ENCODE data around the gene WDR91.
"Not testable (repeated sequence)": the region's sequence is repeated elsewhere in the genome, so short reads cannot be mapped to it uniquely, and the experiment has no call there.

Gene WDR91

DNA sequence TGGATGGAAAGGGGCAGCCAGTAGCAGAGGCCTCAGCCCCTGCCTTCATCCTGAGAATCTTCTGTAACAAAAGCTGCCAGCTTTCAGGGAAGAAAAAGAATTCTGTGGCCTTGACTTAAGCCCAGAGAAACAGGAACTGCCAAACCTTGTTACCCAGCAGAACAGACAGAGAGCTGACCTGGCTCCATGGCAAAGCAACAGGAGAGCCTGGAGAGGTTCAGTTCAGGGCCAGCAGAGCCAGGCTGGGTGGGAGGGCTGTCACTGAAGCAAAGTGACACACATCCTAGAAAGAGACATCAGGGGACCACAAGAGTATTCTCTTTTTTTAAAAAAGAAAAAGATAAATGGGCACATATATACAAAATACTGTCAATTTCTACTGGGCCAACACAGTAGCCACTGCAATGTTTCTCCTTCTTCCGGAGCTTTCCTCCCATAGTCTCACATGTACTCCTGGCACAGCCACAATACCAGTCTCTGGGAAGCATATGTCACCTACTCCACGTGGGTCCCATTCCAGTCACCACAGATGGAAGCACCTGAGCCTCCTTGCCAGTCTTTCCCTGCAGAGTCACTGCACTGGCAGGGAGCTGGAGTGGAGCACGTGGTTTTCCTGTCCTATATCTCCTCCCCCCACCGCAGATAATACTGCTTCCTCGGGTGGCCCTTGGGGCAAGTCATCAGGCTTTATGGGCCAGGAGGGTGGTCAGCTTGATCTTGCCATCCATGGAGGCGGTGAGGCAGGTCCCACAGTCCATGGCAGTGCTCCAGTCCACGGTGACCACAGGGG is 25.7 kb downstream of the WDR91 start:
- Histone ChIP-seq H3K9me3 (ENCODE audit: control insufficient read depth, insufficient read depth, low read length) (peaks cover 14% of the 10 kb centered on the region), H3K4me1 (ENCODE audit: insufficient read depth, low read length) (no peaks in the 10 kb centered on the region), H3K9ac (ENCODE audit: low read depth, low read length) (no peak overlapping the region), H3K36me3 (ENCODE audit: insufficient read depth, low read length) (peaks cover 3% of the 10 kb centered on the region; the same call in 1 of the 2 replicates)

DNA sequence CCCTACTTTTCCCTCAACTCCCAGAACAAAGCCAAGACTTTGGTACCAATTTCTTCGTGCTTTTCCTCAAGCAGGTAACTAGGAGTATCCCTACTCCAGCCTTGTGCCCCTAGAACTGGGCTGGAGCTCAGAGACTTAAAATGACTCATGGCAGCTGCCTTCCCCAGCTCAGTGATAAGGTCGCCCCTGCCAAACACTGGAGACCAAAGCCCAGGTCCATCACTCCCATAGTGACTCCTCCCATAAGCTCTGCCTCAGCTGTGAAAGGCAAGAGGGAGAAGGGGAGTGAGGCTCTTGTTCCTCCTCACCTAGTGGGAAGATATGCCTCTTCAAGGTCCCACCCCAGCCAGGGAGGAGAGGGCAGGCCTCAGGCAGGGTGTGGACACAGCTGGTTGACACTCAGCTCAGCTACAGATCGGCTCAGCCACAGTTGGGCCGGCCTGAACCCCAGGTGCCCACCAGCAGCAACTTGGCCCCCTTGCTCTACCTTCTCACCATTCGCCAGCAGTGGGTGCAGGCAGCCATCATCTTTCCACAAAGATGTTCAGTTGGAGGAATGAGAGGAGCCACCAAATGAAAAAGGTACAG is 27.0 kb downstream of the WDR91 start:
- Histone ChIP-seq H3K9me3 (ENCODE audit: control insufficient read depth, insufficient read depth, low read length) (peaks cover 18% of the 10 kb centered on the region), H3K36me3 (ENCODE audit: insufficient read depth, low read length) (peaks cover 8% of the 10 kb centered on the region; the same call in 1 of the 2 replicates), H3K9ac (ENCODE audit: low read depth, low read length) (no peak overlapping the region), H3K4me1 (ENCODE audit: insufficient read depth, low read length) (no peaks in the 10 kb centered on the region)

DNA sequence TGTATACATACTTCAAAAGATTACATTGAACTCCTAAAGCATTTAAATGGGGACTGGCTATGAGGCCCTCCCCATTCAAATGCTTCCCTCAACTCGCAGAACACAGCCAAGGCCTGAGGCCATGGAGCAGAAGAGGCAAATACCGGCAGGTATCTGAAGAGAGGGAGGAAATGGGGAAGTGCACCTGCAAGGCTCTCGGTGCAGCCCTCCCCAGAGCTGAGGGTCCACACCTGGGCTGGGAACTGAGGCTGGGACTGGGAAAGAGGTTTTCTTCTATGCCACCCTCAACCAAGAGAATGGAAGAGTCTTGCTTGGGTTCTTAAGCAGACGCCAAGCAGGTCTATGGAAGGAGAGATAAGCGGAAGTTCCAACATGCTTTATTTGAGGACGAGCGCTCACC is 27.8 kb downstream of the WDR91 start:
- H3K9me3 ChIP-seq (ENCODE audit: control insufficient read depth, insufficient read depth, low read length) = peaks cover 18% of the 10 kb centered on the region
- no peaks in the 10 kb centered on the region for H3K4me1 ChIP-seq (ENCODE audit: insufficient read depth, low read length)
- peaks cover 8% of the 10 kb centered on the region; the same call in 1 of the 2 replicates for H3K36me3 ChIP-seq (ENCODE audit: insufficient read depth, low read length)
- H3K9ac ChIP-seq (ENCODE audit: low read depth, low read length) = no peak overlapping the region

DNA sequence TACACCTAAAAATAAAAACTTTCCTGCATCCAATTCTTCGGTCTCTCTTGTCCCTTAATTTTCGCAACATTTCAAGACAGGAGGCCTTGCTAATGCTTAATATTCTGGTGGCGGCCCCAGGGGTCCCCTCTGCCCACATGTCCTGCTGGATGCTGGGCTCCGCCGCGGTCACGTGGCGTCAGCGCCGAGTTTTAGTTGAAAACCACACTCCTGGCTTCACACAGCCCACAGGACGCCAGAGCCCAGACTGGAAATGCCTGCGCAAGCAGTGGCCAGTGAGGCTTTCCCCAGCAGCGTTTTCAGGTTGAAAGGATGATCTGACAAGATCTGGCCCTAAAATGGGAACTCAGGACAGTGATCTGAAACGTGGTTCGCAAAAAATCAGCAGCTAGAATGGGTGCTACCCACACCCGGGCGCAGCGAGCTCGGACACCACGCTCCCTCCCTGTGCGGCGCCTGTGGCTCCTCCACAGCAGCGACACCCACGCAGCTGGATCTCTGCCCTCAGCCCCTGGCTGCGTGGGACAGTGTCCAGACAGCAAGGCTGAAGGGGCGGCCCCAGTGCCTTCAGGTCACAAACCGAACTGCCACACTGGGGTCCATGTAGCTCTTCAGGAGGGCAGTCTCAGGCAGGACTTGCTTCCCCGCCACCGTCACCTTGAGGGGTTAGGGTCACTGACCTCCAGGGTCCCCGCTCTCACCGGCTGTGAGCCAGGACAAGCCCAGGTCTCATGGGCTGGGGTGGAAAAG is 29.2 kb downstream of the WDR91 start:
- H3K9ac ChIP-seq (ENCODE audit: low read depth, low read length) = no peak overlapping the region
- peaks cover 18% of the 10 kb centered on the region for H3K9me3 ChIP-seq (ENCODE audit: control insufficient read depth, insufficient read depth, low read length)
- H3K36me3 ChIP-seq (ENCODE audit: insufficient read depth, low read length) = peaks cover 8% of the 10 kb centered on the region; the same call in 1 of the 2 replicates
- peaks cover 9% of the 10 kb centered on the region for H3K4me1 ChIP-seq (ENCODE audit: insufficient read depth, low read length)

DNA sequence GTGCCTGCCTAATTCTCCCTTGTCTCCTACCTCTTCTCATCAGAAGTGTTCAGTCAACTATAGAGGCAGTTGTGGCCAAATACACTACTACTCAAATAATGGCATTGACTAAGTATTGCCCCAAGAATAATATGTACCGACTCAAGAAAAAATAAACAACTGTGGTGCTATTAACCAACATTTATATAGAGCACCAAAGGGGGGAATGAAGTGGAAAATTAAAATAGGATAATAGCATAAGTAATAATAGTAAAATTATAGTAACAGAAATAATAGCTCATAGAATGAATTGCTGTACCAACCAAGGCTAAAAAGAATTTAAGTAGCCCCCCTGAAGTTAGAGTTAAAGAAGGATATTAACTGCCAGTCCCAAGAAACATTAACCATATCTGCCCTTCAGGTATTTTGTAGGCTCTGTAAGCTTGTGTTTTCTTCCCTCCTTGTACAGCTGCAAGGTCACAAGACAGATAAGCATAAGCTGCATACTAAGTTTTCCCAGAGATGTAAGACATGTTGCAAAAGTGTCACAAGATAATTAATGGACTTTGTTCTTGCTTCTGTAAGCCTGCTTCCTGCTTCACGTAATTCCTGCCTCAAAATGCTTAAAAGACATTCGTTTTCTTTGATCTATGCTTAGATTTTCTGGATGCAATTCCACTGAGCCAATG is 29.9 kb downstream of the WDR91 start:
- Histone ChIP-seq H3K9ac (ENCODE audit: low read depth, low read length) (no peak overlapping the region), H3K9me3 (ENCODE audit: control insufficient read depth, insufficient read depth, low read length) (peaks cover 18% of the 10 kb centered on the region), H3K4me1 (ENCODE audit: insufficient read depth, low read length) (peaks cover 13% of the 10 kb centered on the region), H3K36me3 (ENCODE audit: insufficient read depth, low read length) (peaks cover 8% of the 10 kb centered on the region; the same call in 1 of the 2 replicates)

DNA sequence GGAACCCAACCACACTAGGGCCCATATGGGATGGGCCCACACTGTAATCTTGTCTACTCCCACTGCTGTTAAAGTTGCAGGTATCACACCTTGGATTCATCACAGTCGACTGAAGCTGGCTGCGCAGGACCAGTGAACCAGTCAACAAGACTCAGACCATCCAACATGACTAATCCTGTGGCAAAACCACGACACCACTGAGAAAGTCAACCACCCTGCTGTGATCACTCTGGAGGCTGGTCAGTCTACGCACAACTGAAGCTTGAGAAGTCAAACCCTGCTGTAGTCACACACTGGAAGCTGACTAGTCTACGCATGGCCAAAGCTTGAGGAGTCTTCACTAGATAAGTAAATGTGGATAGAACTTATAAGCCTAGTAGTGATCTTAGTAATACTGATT is 31.2 kb downstream of the WDR91 start:
- Histone ChIP-seq H3K9me3 (ENCODE audit: control insufficient read depth, insufficient read depth, low read length) (peaks cover 18% of the 10 kb centered on the region), H3K4me1 (ENCODE audit: insufficient read depth, low read length) (peaks cover 13% of the 10 kb centered on the region), H3K9ac (ENCODE audit: low read depth, low read length) (no peak overlapping the region), H3K36me3 (ENCODE audit: insufficient read depth, low read length) (peaks cover 5% of the 10 kb centered on the region; the same call in 1 of the 2 replicates)

DNA sequence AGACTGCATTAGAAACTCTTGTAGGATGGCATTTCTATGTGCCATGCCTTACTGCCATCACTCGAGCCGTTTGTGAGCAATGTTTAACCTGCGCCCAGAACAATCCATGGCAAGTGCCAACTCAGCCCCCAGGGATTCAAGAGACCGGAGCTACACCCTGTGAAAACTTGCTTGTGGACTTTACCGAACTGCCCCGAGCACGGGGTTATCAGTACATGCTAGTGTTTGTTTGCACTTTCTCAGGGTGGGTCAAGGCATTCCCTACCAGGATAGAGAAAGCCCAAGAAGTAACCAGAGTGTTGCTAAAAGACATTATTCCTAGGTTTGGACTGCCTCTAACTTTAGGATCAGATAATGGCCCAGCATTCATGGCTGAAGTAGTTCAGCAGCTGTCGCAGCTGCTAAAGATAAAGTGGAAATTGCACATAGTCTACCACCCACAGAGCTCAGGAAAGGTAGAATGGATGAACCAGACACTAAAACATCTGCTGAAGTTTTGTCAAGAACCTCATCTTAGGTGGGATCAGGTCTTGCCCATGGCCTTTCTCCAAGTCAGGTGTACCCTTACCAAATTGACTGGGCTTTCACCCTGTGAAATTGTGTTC is 31.9 kb downstream of the WDR91 start:
- Histone ChIP-seq H3K9me3 (ENCODE audit: control insufficient read depth, insufficient read depth, low read length) (peaks cover 18% of the 10 kb centered on the region), H3K36me3 (ENCODE audit: insufficient read depth, low read length) (peaks cover 5% of the 10 kb centered on the region; the same call in 1 of the 2 replicates), H3K4me1 (ENCODE audit: insufficient read depth, low read length) (peaks cover 13% of the 10 kb centered on the region), H3K9ac (ENCODE audit: low read depth, low read length) (no peak overlapping the region)

DNA sequence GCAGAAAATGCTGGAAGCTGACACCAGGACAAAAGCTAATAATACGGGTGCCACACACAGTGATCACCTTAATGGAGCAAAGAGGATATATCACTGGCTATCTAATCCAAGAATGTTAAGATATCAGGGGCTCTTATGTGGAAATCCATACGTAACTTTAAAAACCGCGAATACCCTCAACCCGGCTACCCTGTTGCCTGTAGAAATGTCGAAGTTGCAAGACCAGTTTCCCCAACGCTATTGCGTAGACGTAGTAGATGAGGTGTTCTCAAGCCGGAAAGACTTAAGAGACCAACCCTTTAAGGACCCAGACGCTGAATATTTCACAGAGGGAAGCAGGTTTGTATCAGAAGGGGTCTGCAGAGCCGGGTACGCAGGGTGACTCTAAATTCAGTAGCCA is 33.0 kb downstream of the WDR91 start:
- no peak overlapping the region for H3K9ac ChIP-seq (ENCODE audit: low read depth, low read length)
- peaks cover 5% of the 10 kb centered on the region; the same call in 1 of the 2 replicates for H3K36me3 ChIP-seq (ENCODE audit: insufficient read depth, low read length)
- peaks cover 18% of the 10 kb centered on the region for H3K9me3 ChIP-seq (ENCODE audit: control insufficient read depth, insufficient read depth, low read length)
- H3K4me1 ChIP-seq (ENCODE audit: insufficient read depth, low read length) = peaks cover 13% of the 10 kb centered on the region

DNA sequence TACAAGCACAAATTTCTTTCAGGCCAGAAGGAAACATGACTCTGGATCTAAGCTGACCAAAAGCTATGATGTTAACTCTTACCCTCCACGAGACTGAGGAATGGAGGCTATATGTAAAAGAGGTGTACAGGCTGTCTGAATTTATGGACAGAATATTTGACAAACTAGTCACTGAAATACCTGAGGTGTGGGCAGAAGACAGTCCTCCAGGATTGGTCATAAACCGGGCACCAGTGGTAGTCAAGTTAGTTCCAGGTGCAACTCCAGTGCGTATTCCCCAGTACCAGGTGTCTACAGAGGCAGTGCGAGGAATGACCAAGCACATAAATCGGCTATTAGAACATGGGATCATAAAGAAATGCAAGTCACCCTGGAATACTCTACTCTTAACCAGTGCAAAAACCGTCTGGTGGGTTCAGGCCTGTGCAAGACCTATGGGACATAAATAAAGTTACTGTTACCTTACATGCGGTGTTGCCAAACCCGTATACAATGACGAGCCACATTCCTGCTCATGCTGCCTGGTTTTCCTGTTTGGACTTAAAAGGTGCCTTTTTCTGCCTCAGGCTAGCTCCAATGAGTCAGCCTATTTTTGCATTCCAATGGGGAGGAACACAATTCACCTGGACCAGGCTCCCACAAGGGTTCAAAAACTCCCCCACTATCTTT is 34.2 kb downstream of the WDR91 start:
- Histone ChIP-seq H3K9me3 (ENCODE audit: control insufficient read depth, insufficient read depth, low read length) (peaks cover 18% of the 10 kb centered on the region), H3K36me3 (ENCODE audit: insufficient read depth, low read length) (peaks cover 5% of the 10 kb centered on the region; the same call in 1 of the 2 replicates), H3K9ac (ENCODE audit: low read depth, low read length) (no peak overlapping the region), H3K4me1 (ENCODE audit: insufficient read depth, low read length) (peaks cover 13% of the 10 kb centered on the region)

DNA sequence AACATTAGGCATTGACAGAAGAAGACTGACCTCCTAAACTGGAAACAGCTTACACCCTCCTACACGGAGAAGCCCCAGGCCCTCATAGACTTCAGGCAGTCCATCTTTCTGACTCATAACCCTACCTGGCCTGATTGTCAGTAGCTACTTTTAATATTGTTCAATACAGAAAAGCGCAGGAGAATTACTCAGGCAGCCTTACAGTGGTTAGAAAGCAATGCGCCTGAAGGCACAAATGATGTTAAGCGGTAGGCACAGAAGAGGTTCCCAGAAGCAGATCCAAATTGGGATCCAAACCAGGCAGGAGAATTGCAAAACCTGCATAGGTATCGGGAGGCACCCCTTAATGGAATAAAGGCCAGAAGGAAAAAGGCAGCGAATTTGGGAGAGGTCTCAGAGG is 35.4 kb downstream of the WDR91 start:
- H3K9ac ChIP-seq (ENCODE audit: low read depth, low read length) = no peak overlapping the region
- peaks cover 5% of the 10 kb centered on the region; the same call in 1 of the 2 replicates for H3K36me3 ChIP-seq (ENCODE audit: insufficient read depth, low read length)
- H3K9me3 ChIP-seq (ENCODE audit: control insufficient read depth, insufficient read depth, low read length) = peaks cover 7% of the 10 kb centered on the region; the same call in 1 of the 2 replicates
- peaks cover 13% of the 10 kb centered on the region for H3K4me1 ChIP-seq (ENCODE audit: insufficient read depth, low read length)

DNA sequence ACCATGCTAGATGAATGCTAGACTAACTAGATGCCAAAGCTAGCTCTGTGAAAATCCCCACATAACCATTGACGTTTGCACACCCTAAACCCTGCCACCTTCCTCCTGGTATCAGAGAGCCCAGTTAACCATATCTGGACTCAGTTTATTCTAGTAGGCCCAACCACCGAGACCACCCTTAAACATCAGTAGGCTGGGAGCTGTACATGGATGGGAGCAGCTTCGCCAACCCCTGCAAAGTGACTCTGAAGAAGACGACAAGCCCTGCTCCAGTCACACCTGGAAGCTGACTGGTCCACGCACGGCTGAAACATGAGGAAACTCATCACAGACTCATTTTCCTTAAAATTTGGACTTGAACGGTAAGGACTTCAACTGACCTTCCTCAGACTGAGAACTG is 36.4 kb downstream of the WDR91 start:
- Histone ChIP-seq H3K9me3 (ENCODE audit: control insufficient read depth, insufficient read depth, low read length) (0 out of 2 replicates have a peak, but pooled peaks cover 2% of the 10 kb centered on the region), H3K4me1 (ENCODE audit: insufficient read depth, low read length) (peaks cover 13% of the 10 kb centered on the region), H3K9ac (ENCODE audit: low read depth, low read length) (no peak overlapping the region), H3K36me3 (ENCODE audit: insufficient read depth, low read length) (peaks cover 5% of the 10 kb centered on the region; the same call in 1 of the 2 replicates)

DNA sequence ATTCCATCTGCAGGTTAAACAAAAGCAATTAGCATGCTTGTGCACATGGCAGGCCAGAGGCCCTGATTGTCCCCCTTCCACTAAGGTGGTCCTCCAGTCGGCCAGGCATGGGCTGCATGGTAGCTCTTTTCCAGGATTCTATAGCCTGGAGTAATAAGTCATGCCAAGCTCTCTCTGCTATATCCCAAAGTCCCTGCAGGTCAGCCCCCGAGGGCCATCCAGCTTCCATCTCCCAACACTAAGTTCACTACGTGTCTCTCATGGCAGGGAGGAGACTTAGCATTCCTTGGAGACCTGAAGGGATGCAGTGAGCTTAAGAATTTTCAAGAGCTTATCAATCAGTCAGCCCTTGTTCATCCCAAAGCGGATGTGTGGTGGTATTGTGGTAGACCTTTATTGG is 37.4 kb downstream of the WDR91 start:
- not testable (repeated sequence) for H3K9me3 ChIP-seq (ENCODE audit: control insufficient read depth, insufficient read depth, low read length); H3K9ac ChIP-seq (ENCODE audit: low read depth, low read length); H3K36me3 ChIP-seq (ENCODE audit: insufficient read depth, low read length)
- peaks cover 13% of the 10 kb centered on the region for H3K4me1 ChIP-seq (ENCODE audit: insufficient read depth, low read length)

DNA sequence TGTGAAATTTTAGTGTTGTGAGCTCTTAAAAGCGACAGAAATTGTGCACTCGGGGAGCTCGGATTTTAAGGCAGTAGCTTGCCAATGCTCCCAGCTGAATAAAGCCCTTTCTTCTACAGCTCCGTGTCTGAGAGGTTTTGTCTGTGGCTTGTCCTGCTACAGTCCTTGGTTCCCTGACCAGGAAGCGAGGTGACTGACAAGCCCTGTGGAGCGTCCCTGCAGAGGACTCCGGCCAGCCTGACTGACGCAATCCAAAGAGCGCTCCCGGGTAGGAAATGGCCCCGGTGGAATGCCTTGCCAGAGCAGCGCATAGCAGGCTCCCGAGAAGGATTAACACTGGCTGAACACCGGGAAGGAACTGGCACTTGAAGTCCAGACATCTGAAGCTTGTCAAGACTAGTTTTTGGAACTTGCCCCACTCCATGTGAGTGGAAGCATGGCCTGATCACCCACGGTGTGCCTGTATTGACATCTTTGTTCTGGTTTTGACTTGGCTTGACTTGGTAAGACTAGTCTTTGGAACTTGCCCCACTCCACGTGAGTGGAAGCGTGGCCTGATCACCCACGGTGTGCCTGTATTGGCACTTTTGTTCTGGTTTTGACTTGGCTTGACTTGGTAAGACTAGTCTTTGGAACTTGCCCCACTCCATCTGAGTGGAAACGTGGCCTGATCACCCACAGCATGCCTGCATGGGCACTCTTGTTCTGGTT is 39.6 kb downstream of the WDR91 start:
- H3K36me3 ChIP-seq (ENCODE audit: insufficient read depth, low read length) = peaks cover 15% of the 10 kb centered on the region
- peak overlapping the region; percentile 37; the same call in 1 of the 2 replicates for H3K9ac ChIP-seq (ENCODE audit: low read depth, low read length)
- not testable (repeated sequence) for H3K9me3 ChIP-seq (ENCODE audit: control insufficient read depth, insufficient read depth, low read length); H3K4me1 ChIP-seq (ENCODE audit: insufficient read depth, low read length)

Measured in ES-I3 (cell line).